HepG2 (cell line): Measurements from ENCODE around the gene GUK1. TPM values are rescaled to one million over a fixed set of nuclear protein-coding genes. Genes with fewer than 3 reads are reported as not detected.

ENCODE experiments used
- ATAC-seq: fragments of 200-7000 bp; cut with Tn5 transposase; 3 replicates; pipeline ENCODE4 v1.9.1; 2020; ENCODE audit warnings: mild to moderate bottlenecking, moderate library complexity
- BruUV-seq: library from RNA; stranded (reverse); fragments of 400-500 nt; replicated peaks from 2 replicates; lab custom pipeline; 2021; lab: Mats Ljungman, UMichigan
- CTCF ChIA-PET: fragments of 300-600 bp; formaldehyde crosslinking; extraction: SDS; loops from one replicate; lab custom pipeline; 2021; ENCODE audit warnings: low total read pairs, inconsistent platforms, low intra/inter-chr PET ratio; lab: Yijun Ruan, JAX
- POLR2A ChIA-PET: fragments of 350-600 bp; sonication (Branson Sonifier 250); formaldehyde crosslinking; loops from one replicate; lab custom pipeline; 2020; ENCODE audit warnings: antibody characterized with exemption, inconsistent platforms; lab: Yijun Ruan, JAX
- DNase-seq: peaks from one replicate; pipeline ENCODE4 v3.0.0-alpha.2; 2015; ENCODE audit warnings: low spot score
- FAIRE-seq: peaks from 3 replicates; lab custom pipeline; 2011; peaks lifted over from hg19 to GRCh38; lab: Jason Lieb, UNC
- H2AFZ ChIP-seq: one replicate; pipeline ENCODE4 v1.6.1; 2011; ENCODE audit warnings: low read length, inconsistent platforms
- H3K27ac ChIP-seq: fragments of 300-600 bp; 3 replicates; pipeline ENCODE4 v1.8.0; 2011; ENCODE audit warnings: mixed run types, mild to moderate bottlenecking, mixed read lengths, low read length, inconsistent platforms; ENCODE audit not compliant: insufficient read depth; ENCODE audit errors: extremely low read length
- H3K27me3 ChIP-seq, 2 experiments: fragments of 200-600 bp in 1 of 2; 2 replicates in 1 of 2; 3 replicates in 1 of 2; pipeline versions ENCODE4 v1.6.0 to v1.8.0; 2011; ENCODE audit warnings: low read length in 2 of 2, mild to moderate bottlenecking in 2 of 2, moderate library complexity in 2 of 2, inconsistent platforms in 1 of 2; ENCODE audit not compliant: insufficient read depth in 2 of 2, control insufficient read depth in 1 of 2
- H3K36me3 ChIP-seq, 2 experiments: fragments of 200-600 bp in 1 of 2; replicated peaks in 1 of 2; 2 replicates in 1 of 2; 3 replicates in 1 of 2; pipeline versions ENCODE4 v1.5.1 to v1.8.0; 2011; ENCODE audit warnings: low read length in 2 of 2, inconsistent platforms in 1 of 2; ENCODE audit not compliant: insufficient read depth in 2 of 2, control insufficient read depth in 1 of 2
- H3K4me1 ChIP-seq: 2 replicates; pipeline ENCODE4 v1.5.1; 2012; ENCODE audit warnings: low read length, inconsistent platforms; ENCODE audit not compliant: insufficient read depth
- H3K4me2 ChIP-seq: 2 replicates; pipeline ENCODE4 v1.6.0; 2011; ENCODE audit warnings: low read depth, low read length, inconsistent platforms
- H3K4me3 ChIP-seq, 3 experiments: fragments of 200-600 bp in 1 of 3; sonication (generic), shearing (Covaris generic) in 1 of 3; replicated peaks in 1 of 3; 2 replicates each; pipeline ENCODE4 v1.5.1; 2011 to 2016; ENCODE audit warnings: low read length in 3 of 3, inconsistent platforms in 2 of 3, low read depth in 2 of 3, mild to moderate bottlenecking in 2 of 3, control low read depth in 1 of 3, mixed read lengths in 1 of 3; ENCODE audit not compliant: insufficient read depth in 1 of 3
- H3K79me2 ChIP-seq: one replicate; pipeline ENCODE4 v1.6.1; 2011; ENCODE audit warnings: low read length, inconsistent platforms; ENCODE audit not compliant: insufficient read depth
- H3K9ac ChIP-seq: 2 replicates; pipeline ENCODE4 v1.6.0; 2011; ENCODE audit warnings: mild to moderate bottlenecking, low read depth, low read length, inconsistent platforms; ENCODE audit not compliant: insufficient read depth
- H3K9me3 ChIP-seq: 2 replicates; pipeline ENCODE4 v1.5.1; 2012; ENCODE audit warnings: mild to moderate bottlenecking, low read length
- H4K20me1 ChIP-seq: 2 replicates; pipeline ENCODE4 v1.6.0; 2011; ENCODE audit warnings: inconsistent platforms, mild to moderate bottlenecking, low read length, moderate library complexity; ENCODE audit not compliant: insufficient read depth
- CHD4 ChIP-seq: fragments of 200-600 bp; sonication (generic); IDR thresholded peaks from 2 replicates; pipeline ENCODE4 v1.7.0; 2017; ENCODE audit warnings: mild to moderate bottlenecking, low read length, borderline replicate concordance
- NFE2L2 ChIP-seq: fragments of 150-350 bp; IDR thresholded peaks from 2 replicates; pipeline ENCODE4 v1.6.1; 2014; ENCODE audit warnings: low read length
- NRL ChIP-seq: sonication (generic); formaldehyde crosslinking; IDR thresholded peaks from 2 replicates; pipeline ENCODE4 v1.5.0; 2020; ENCODE audit warnings: missing genetic modification reagents, mild to moderate bottlenecking, moderate library complexity, borderline replicate concordance
- PCBP2 ChIP-seq: fragments of 200-400 bp; formaldehyde crosslinking; optimal IDR thresholded peaks from 2 replicates; pipeline ENCODE3; 2018; ENCODE audit warnings: low read length, low read depth; ENCODE audit not compliant: poor library complexity, severe bottlenecking
- PITX1 ChIP-seq: sonication (generic); formaldehyde crosslinking; IDR thresholded peaks from 2 replicates; pipeline ENCODE4 v1.5.1; 2020; ENCODE audit warnings: mild to moderate bottlenecking, missing genetic modification reagents
- SMYD3 ChIP-seq: sonication (generic); formaldehyde crosslinking; IDR thresholded peaks from 2 replicates; pipeline ENCODE4 v1.8.1; 2023; ENCODE audit warnings: mild to moderate bottlenecking, missing genetic modification reagents
- SRF ChIP-seq: IDR thresholded peaks from 2 replicates; pipeline ENCODE4 v1.6.1; 2011; ENCODE audit warnings: mild to moderate bottlenecking, low read depth, low read length, moderate library complexity
- XBP1 ChIP-seq: sonication (generic); formaldehyde crosslinking; IDR thresholded peaks from 2 replicates; pipeline ENCODE4 v1.5.0; 2020; ENCODE audit warnings: missing genetic modification reagents
- ZBTB3 ChIP-seq: sonication (generic); formaldehyde crosslinking; IDR thresholded peaks from 2 replicates; pipeline ENCODE4 v1.4.0; 2020; ENCODE audit warnings: low read depth, mild to moderate bottlenecking, moderate library complexity, missing genetic modification reagents, borderline replicate concordance
- ZBTB46 ChIP-seq: sonication (generic); formaldehyde crosslinking; IDR thresholded peaks from 2 replicates; pipeline ENCODE4 v1.4.0; 2020; ENCODE audit warnings: mild to moderate bottlenecking, missing genetic modification reagents, borderline replicate concordance
- ZNF124 ChIP-seq: sonication (generic); formaldehyde crosslinking; IDR thresholded peaks from 2 replicates; pipeline ENCODE4 v1.4.0; 2020; ENCODE audit warnings: missing genetic modification reagents
- ZNF232 ChIP-seq: sonication (generic); formaldehyde crosslinking; IDR thresholded peaks from 2 replicates; pipeline ENCODE4 v1.4.0; 2020; ENCODE audit warnings: missing genetic modification reagents, borderline replicate concordance
- ZNF274 ChIP-seq: sonication (generic); formaldehyde crosslinking; IDR thresholded peaks from 2 replicates; pipeline ENCODE4 v1.5.1; 2020; ENCODE audit warnings: mild to moderate bottlenecking, missing genetic modification reagents
- ZNF530 ChIP-seq: sonication (generic); formaldehyde crosslinking; IDR thresholded peaks from 2 replicates; pipeline ENCODE4 v1.5.0; 2020; ENCODE audit warnings: low read depth, mild to moderate bottlenecking, missing genetic modification reagents
- WGBS: methylation state at CpG from one replicate; pipeline ENCODE4 v1.1.6; 2017; ENCODE audit warnings: low lambda C conversion rate; 5-methylcytosine and 5-hydroxymethylcytosine counted together
- in situ Hi-C: cut with HindIII; loops from 2 replicates; pipeline ENCODE4 v1.10.0; 2017; ENCODE audit warnings: low pct_unique_long_range_greater_than_20kb; ENCODE audit not compliant: extremely low pct_ligation_motif_present
- intact Hi-C: fragments of 100-400 bp; cut with micrococcal nuclease; formaldehyde crosslinking; loops from one replicate; pipeline ENCODE4 v1.10.0; 2022; ENCODE audit not compliant: unreplicated experiment
- polyA plus RNA-seq, 8 experiments: library from polyadenylated mRNA; depleted of rRNA in 3 of 8; stranded (reverse) in 7 of 8; unstranded in 1 of 8; fragments of >200 nt; fragmentation: Illumina TruSeq in 4 of 8; extraction: Trizol in 4 of 8; gene quantifications; 2 replicates each; pipeline versions ENCODE4 v1.2.1 to v1.2.3, GENCODE V29; 2011 to 2016; ENCODE audit warnings: low read depth in 4 of 8, missing spikeins in 1 of 8, mixed read lengths in 1 of 8; ENCODE audit not compliant: insufficient read depth in 1 of 8
- total RNA-seq, 5 experiments: library from RNA; depleted of rRNA; stranded (reverse); fragments of >200 nt; fragmentation: Illumina TruSeq; extraction: Trizol; gene quantifications; 2 replicates each; pipeline ENCODE4 v1.2.3, GENCODE V29; 2016; ENCODE audit warnings: low read depth in 1 of 5
- TF ChIP-seq, protein P1 (sequence below): sonication (generic); formaldehyde crosslinking; IDR thresholded peaks from 2 replicates; pipeline ENCODE4 v1.8.1; 2023; ENCODE audit warnings: missing genetic modification reagents, mild to moderate bottlenecking, borderline replicate concordance
- TF ChIP-seq, protein P2 (sequence below), 2 experiments: sonication (generic) in 1 of 2; formaldehyde crosslinking in 1 of 2; IDR thresholded peaks; 2 replicates each; pipeline versions ENCODE4 v1.5.1 to v1.6.1; 2011 to 2020; ENCODE audit warnings: borderline replicate concordance in 1 of 2, low read depth in 1 of 2, low read length in 1 of 2, mild to moderate bottlenecking in 1 of 2, missing genetic modification reagents in 1 of 2, moderate library complexity in 1 of 2
- TF ChIP-seq, protein P3 (sequence below): sonication (generic); formaldehyde crosslinking; IDR thresholded peaks from 2 replicates; pipeline ENCODE4 v1.5.1; 2020; ENCODE audit warnings: missing genetic modification reagents, mild to moderate bottlenecking, borderline replicate concordance

Gene GUK1
- total and polyA plus RNA-seq, 2 of the 13 experiments (the other 11 are each of a cell fraction or from before 2014, with no cell fraction given) = 116 to 154 TPM

DNA sequence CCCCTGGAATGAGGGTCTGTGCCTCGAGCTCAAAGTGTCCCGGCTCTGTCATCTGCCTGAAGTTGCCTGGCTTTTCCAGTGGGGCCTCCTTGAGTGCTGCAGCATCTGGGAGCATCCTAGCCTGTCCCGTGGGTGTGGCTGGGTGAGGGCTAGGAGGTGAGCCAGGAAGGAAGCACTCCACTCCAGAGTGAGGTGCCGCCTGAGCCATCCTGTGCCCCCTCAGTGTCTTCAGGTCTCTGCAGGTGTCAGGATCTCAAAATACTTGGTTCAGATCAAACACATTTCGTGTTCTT is 37.0 kb downstream of the GUK1 start:
- ATAC-seq = no peak
- BruUV-seq = no TSS peak
- H3K4me2 ChIP-seq = no peak overlapping the region
- H4K20me1 ChIP-seq = 0 out of 2 replicates have a peak, but pooled peaks cover 2% of the 10 kb centered on the region
- no peaks in the 10 kb centered on the region; a peak in 1 of 5 replicates for H3K36me3 ChIP-seq
- no peak overlapping the region for H3K27ac ChIP-seq
- H3K4me1 ChIP-seq = no peaks in the 10 kb centered on the region
- intact Hi-C loops = no loop called here
- no peaks in the 10 kb centered on the region; a peak in 1 of 5 replicates for H3K27me3 ChIP-seq
- TF ChIP-seq ZNF530 (CRISPR knock-in tag) (no peak), PITX1 (CRISPR knock-in tag) (no peak), PCBP2 (no peak), ZNF274 (CRISPR knock-in tag) (no peak), NRL (CRISPR knock-in tag) (no peak), ZBTB46 (CRISPR knock-in tag) (no peak), SRF (no peak), XBP1 (CRISPR knock-in tag) (no peak), CHD4 (no peak), NFE2L2 (no peak), SMYD3 (no peak), ZBTB3 (CRISPR knock-in tag) (no peak), ZNF124 (CRISPR knock-in tag) (no peak), ZNF232 (CRISPR knock-in tag) (no peak)
- TF ChIP-seq, protein P1, sequence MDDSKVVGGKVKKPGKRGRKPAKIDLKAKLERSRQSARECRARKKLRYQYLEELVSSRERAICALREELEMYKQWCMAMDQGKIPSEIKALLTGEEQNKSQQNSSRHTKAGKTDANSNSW (CRISPR knock-in tag) = no peak
- TF ChIP-seq, protein P2, sequence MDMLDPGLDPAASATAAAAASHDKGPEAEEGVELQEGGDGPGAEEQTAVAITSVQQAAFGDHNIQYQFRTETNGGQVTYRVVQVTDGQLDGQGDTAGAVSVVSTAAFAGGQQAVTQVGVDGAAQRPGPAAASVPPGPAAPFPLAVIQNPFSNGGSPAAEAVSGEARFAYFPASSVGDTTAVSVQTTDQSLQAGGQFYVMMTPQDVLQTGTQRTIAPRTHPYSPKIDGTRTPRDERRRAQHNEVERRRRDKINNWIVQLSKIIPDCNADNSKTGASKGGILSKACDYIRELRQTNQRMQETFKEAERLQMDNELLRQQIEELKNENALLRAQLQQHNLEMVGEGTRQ (IDR thresholded peaks at IDR 0.05; ENCODE audit: low read depth, low read length) = no peak
- TF ChIP-seq, protein P2 (CRISPR knock-in tag; IDR thresholded peaks at IDR 0.05; ENCODE audit: borderline replicate concordance) = no peak
- TF ChIP-seq, protein P3, sequence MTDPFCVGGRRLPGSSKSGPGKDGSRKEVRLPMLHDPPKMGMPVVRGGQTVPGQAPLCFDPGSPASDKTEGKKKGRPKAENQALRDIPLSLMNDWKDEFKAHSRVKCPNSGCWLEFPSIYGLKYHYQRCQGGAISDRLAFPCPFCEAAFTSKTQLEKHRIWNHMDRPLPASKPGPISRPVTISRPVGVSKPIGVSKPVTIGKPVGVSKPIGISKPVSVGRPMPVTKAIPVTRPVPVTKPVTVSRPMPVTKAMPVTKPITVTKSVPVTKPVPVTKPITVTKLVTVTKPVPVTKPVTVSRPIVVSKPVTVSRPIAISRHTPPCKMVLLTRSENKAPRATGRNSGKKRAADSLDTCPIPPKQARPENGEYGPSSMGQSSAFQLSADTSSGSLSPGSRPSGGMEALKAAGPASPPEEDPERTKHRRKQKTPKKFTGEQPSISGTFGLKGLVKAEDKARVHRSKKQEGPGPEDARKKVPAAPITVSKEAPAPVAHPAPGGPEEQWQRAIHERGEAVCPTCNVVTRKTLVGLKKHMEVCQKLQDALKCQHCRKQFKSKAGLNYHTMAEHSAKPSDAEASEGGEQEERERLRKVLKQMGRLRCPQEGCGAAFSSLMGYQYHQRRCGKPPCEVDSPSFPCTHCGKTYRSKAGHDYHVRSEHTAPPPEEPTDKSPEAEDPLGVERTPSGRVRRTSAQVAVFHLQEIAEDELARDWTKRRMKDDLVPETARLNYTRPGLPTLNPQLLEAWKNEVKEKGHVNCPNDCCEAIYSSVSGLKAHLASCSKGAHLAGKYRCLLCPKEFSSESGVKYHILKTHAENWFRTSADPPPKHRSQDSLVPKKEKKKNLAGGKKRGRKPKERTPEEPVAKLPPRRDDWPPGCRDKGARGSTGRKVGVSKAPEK (CRISPR knock-in tag) = no peak
- TF ChIP-seq, all 625 proteins: peak for 0
- Histone ChIP-seq H3K4me3 (no peak overlapping the region), H3K9ac (no peak overlapping the region), H2AFZ (no peak overlapping the region), H3K79me2 (no peaks in the 10 kb centered on the region), H3K9me3 (no peaks in the 10 kb centered on the region)
- WGBS = 80% methylated on average over 4 of the region's 5 CpGs
- FAIRE-seq (no peak), DNase-seq (no peak)
- ChIA-PET POLR2A (interaction anchor here (1.0 kb wide), 1 partner anchor 12 kb away, joined by 7 read pairs; the partner anchor contains the start of gene IBA57), CTCF (no interaction called here)
- in situ Hi-C loops = loop anchor here (5.0 kb wide), 1 partner anchor 40 kb away; no protein-coding TSS in a partner anchor
